Right atrium auricular region (tissue), 2 donors: ENCODE data around the gene CDK19. TPM values are rescaled to one million over a fixed set of nuclear protein-coding genes. Genes with fewer than 3 reads are reported as not detected.
"Not testable (repeated sequence)": the region's sequence is repeated elsewhere in the genome, so short reads cannot be mapped to it uniquely, and the experiment has no call there.

ENCODE experiments used
- DNase-seq: peaks from one replicate; pipeline ENCODE4 v3.0.0-alpha.2; 2019; ENCODE audit warnings: low spot score
- H3K27ac ChIP-seq, 2 donors: fragments of 200-600 bp; sonication (generic); 1 replicate in 1 of 2; 2 replicates in 1 of 2; pipeline ENCODE4 v1.5.1; 2016 to 2019
- H3K27me3 ChIP-seq, 2 donors: fragments of 200-600 bp; sonication (generic); one replicate each; pipeline versions ENCODE4 v1.5.1 to v1.6.0; 2017 to 2019
- H3K36me3 ChIP-seq: fragments of 200-600 bp; sonication (generic); one replicate; pipeline ENCODE4 v1.5.1; 2016
- H3K4me1 ChIP-seq, 2 donors: fragments of 200-600 bp; sonication (generic); one replicate each; pipeline versions ENCODE4 v1.5.1 to v1.6.0; 2017 to 2019
- H3K4me3 ChIP-seq, 2 donors: fragments of 200-600 bp; sonication (generic); 1 replicate in 1 of 2; 2 replicates in 1 of 2; pipeline ENCODE4 v1.5.1; 2017 to 2019; ENCODE audit warnings: mild to moderate bottlenecking in 1 of 2, moderate library complexity in 1 of 2
- H3K9me3 ChIP-seq, 2 donors: fragments of 200-600 bp; sonication (generic); one replicate each; pipeline ENCODE4 v1.5.1; 2019
- CTCF ChIP-seq, 2 donors: fragments of 200-600 bp; sonication (generic); IDR thresholded peaks; one replicate each; pipeline ENCODE4 v1.5.1; 2019; ENCODE audit warnings: antibody characterized with exemption in 2 of 2
- total RNA-seq, 2 donors: library from RNA; depleted of rRNA; stranded (reverse); fragments of >200 nt; gene quantifications; one replicate each; pipeline ENCODE4 v1.1.0, GENCODE V29; 2016

CDK19 gene
- total RNA-seq, 2 donors from 2014 or later = 5.7 to 6.3 TPM

GRCh38 chr6:110812719-110813118 is 2.5 kb downstream of the CDK19 start:
- TF ChIP-seq CTCF (IDR thresholded peaks at IDR 0.05) = no peak
- Histone ChIP-seq H3K36me3 (no peaks in the 10 kb centered on the region), H3K27ac (no peak overlapping the region)

DNA sequence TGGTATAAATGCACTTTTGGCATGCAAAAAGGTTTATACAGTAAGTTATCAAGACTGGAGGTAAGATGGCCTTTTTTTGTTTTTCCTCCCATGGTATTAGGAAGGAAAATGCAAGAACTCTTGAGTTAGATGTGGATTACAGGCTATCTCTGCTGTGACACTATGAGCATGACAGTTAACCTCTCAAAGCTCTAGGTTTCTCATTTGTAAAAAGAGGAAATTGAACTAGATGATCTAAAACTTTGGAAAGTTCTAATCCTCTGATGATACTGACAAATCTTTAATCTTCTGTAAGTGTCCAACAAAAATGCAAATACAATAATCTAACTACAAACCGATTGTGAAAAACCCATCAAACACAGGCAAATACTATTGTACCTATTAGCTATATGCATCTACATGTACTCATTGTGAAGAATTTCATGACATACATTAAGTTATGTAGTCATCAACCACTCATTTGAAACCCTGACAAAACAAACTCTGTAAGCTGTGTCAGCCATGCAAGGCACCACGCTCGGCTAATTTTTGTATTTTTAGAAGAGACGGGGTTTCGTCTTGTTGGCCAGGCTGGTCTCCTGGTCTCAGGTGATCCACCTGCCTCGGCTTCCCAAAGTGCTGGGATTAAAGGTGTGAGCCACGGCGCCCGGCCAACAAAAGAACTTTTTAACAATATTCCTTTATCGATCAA is 4.2 kb downstream of the CDK19 start:
- Histone ChIP-seq H3K9me3 (no peaks in the 10 kb centered on the region), H3K27ac (no peak overlapping the region)

More at GRCh38 chr6:110812719-110813118, 2.5 kb downstream of the CDK19 start:
- no peaks in the 10 kb centered on the region for H3K27me3 ChIP-seq
- DNase-seq = no peak
- peaks cover 0 to 16% of the 10 kb centered on the region in 2 donors for H3K4me1 ChIP-seq
- H3K9me3 ChIP-seq = no peaks in the 10 kb centered on the region
- no peak overlapping the region for H3K4me3 ChIP-seq

DNA sequence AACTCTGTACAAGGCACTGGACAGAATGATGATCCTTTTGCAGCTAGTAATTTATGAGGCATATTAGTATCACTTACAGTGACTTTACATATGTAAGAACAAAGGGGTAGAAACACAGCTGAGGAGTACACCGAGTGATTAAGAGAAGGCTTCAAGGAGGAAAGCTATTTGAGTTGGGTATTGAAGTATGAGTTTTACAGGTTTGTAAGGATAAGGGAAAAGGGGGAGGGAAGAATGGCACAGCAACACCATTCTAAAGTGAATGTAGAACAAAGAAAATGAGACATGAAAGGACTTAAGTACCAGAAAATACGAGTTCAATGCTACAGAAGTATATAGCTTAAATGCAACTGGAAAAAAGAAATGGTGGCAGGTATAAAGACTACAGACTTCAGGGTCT is 5.5 kb downstream of the CDK19 start:
- Histone ChIP-seq H3K36me3 (no peaks in the 10 kb centered on the region), H3K27ac (no peak overlapping the region), H3K9me3 (no peaks in the 10 kb centered on the region), H3K27me3 (no peaks in the 10 kb centered on the region), H3K4me1 (peaks cover 0 to 21% of the 10 kb centered on the region in 2 donors), H3K4me3 (no peak overlapping the region)
- no peak for DNase-seq
- no peak for TF ChIP-seq CTCF (IDR thresholded peaks at IDR 0.05)

More for the DNA sequence above, 4.2 kb downstream of the CDK19 start:
- H3K36me3 ChIP-seq = no peaks in the 10 kb centered on the region
- H3K4me3 ChIP-seq = no peak overlapping the region
- peaks cover 0 to 21% of the 10 kb centered on the region in 2 donors for H3K4me1 ChIP-seq
- no peak for DNase-seq
- no peak for TF ChIP-seq CTCF (IDR thresholded peaks at IDR 0.05)
- no peaks in the 10 kb centered on the region for H3K27me3 ChIP-seq

DNA sequence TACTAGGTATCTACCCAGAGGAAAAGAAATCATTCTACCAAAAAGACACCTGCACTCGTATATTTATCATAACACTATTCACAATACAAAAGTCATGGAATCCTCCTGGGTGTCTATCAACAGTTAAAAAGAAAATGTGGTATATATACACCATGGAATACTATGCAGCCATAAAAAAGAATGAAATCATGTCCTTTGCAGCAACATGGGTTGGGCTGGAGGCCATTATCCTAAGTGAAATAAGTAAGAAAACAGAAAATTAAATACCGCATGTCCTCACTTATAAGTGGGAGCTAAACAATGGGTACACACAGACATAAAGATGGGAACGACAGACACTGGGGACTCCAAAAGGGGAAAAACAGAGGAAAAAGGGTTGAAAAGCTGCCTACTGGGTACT is 13.1 kb downstream of the CDK19 start:
- H3K4me3 ChIP-seq, H3K27ac ChIP-seq, H3K9me3 ChIP-seq, DNase-seq, H3K36me3 ChIP-seq, H3K4me1 ChIP-seq, H3K27me3 ChIP-seq: not testable (repeated sequence)

GRCh38 chr6:110800839-110801196 is 14.5 kb downstream of the CDK19 start:
- Histone ChIP-seq H3K4me3 (no peak overlapping the region), H3K27ac (no peak overlapping the region), H3K9me3 (no peaks in the 10 kb centered on the region), H3K27me3 (no peaks in the 10 kb centered on the region), H3K36me3 (no peaks in the 10 kb centered on the region), H3K4me1 (no peaks in the 10 kb centered on the region)
- no peak for DNase-seq
- no peak for TF ChIP-seq CTCF (IDR thresholded peaks at IDR 0.05)

DNA sequence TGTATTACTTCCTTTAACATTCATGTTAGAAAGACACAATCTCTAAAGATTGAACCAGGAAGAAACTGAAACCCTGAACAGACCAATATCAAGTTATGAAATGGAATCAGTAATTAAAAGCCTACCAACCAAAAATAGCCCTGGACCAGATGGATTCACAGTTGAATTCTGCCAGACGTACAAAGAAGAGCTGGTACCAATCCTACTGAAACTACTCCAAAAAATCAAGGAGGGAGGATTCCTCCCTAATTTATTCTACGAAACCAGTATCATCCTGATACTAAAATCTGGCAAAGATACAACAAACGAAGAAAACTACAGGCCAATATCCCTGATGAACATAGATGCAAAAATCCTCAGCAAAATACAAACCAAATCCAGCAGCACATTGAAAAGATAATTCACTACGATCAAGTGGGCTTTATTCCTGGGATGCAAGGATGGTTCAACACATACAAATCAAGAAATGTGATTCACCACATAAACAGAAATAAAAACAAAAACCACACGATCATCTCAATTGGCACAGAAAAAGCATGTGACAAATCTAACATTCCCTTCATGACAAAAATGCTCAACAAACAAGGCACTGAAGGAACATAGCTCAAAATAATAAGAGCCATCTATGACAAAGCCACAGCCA is 15.0 kb downstream of the CDK19 start:
- Histone ChIP-seq H3K4me1 (no peaks in the 10 kb centered on the region), H3K4me3 (no peak overlapping the region), H3K9me3 (no peaks in the 10 kb centered on the region)

More for the DNA sequence above, 15.0 kb downstream of the CDK19 start:
- no peaks in the 10 kb centered on the region for H3K27me3 ChIP-seq
- H3K36me3 ChIP-seq = no peaks in the 10 kb centered on the region
- no peak for DNase-seq
- no peak for TF ChIP-seq CTCF (IDR thresholded peaks at IDR 0.05)
- no peak overlapping the region for H3K27ac ChIP-seq
